ENCODE measurements around the gene RSRC1. TPM values are rescaled to one million over a fixed set of nuclear protein-coding genes. Genes with fewer than 3 reads are reported as not detected.
"Not testable (repeated sequence)": the region's sequence is repeated elsewhere in the genome, so short reads cannot be mapped to it uniquely, and the experiment has no call there.

RSRC1 gene
- total RNA-seq, 2 experiments from 2014 or later = 76.3 to 78.1 TPM

GRCh38 chr3:158333736-158334135 lies 223.8 kb downstream of the RSRC1 start:
- Histone ChIP-seq H3K79me2 (ENCODE audit: insufficient read depth, low read depth, low read length) (no peaks in the 10 kb centered on the region), H3K36me3 (ENCODE audit: insufficient read depth, low read length) (no peaks in the 10 kb centered on the region), H3K4me3 (ENCODE audit: low read depth, low read length, poor library complexity, severe bottlenecking) (no peak overlapping the region), H2AFZ (ENCODE audit: low read length) (no peak overlapping the region), H3K9me3 (ENCODE audit: low read length) (no peaks in the 10 kb centered on the region), H3K27ac (ENCODE audit: low read depth, low read length, poor library complexity, severe bottlenecking) (no peak overlapping the region), H3K4me1 (ENCODE audit: insufficient read depth, low read length, poor library complexity, severe bottlenecking) (no peaks in the 10 kb centered on the region), H3K9me2 (ENCODE audit: insufficient read depth, low read length) (no peaks in the 10 kb centered on the region), H4K20me1 (ENCODE audit: insufficient read depth, low read length) (no peaks in the 10 kb centered on the region), H3K4me2 (ENCODE audit: low read length) (no peak overlapping the region)
- no peak for DNase-seq (ENCODE audit: low spot score)
- POLR2A ChIA-PET = interaction anchor here (0.7 kb wide), 2 partner anchors 222 to 352 kb away, joined by 3 to 4 read pairs; no protein-coding TSS in a partner anchor
- no TSS peak for BruUV-seq (replicated peaks)
- TF ChIP-seq CTCF (conservative IDR thresholded peaks at IDR 0.05; ENCODE audit: low read length) (no peak), EZH2phosphoT487 (IDR thresholded peaks at IDR 0.05; ENCODE audit: borderline replicate concordance, low read depth, low read length) (no peak)
- intact Hi-C loops (cut with micrococcal nuclease; ENCODE audit: unreplicated experiment) = no loop called here
- CTCF ChIA-PET (ENCODE audit: unreplicated experiment) = no interaction called here

- Histone ChIP-seq H3K9me2 (ENCODE audit: insufficient read depth, low read length) (no peaks in the 10 kb centered on the region), H2AFZ (ENCODE audit: low read length) (no peak overlapping the region), H3K79me2 (ENCODE audit: insufficient read depth, low read depth, low read length) (no peaks in the 10 kb centered on the region), H3K4me1 (ENCODE audit: insufficient read depth, low read length, poor library complexity, severe bottlenecking) (no peaks in the 10 kb centered on the region), H3K27ac (ENCODE audit: low read depth, low read length, poor library complexity, severe bottlenecking) (no peak overlapping the region), H3K4me3 (ENCODE audit: low read depth, low read length, poor library complexity, severe bottlenecking) (no peak overlapping the region), H3K36me3 (ENCODE audit: insufficient read depth, low read length) (no peaks in the 10 kb centered on the region; the same call in 1 of the 2 replicates), H3K9me3 (ENCODE audit: low read length) (no peaks in the 10 kb centered on the region), H4K20me1 (ENCODE audit: insufficient read depth, low read length) (no peaks in the 10 kb centered on the region), H3K4me2 (ENCODE audit: low read length) (no peak overlapping the region)
- no peak for TF ChIP-seq CTCF (conservative IDR thresholded peaks at IDR 0.05; ENCODE audit: low read length)
- no peak for TF ChIP-seq EZH2phosphoT487 (IDR thresholded peaks at IDR 0.05; ENCODE audit: borderline replicate concordance, low read depth, low read length)
- ChIA-PET POLR2A (interaction anchor here (1.0 to 1.3 kb wide), 4 partner anchors 13 to 655 kb away, joined by 3 to 6 read pairs (median 3); no protein-coding TSS in a partner anchor), CTCF (ENCODE audit: unreplicated experiment) (no interaction called here)
- no TSS peak for BruUV-seq (replicated peaks)
- no peak for DNase-seq (ENCODE audit: low spot score)
- intact Hi-C loops (cut with micrococcal nuclease; ENCODE audit: unreplicated experiment) = no loop called here
These were observed 227.2 kb downstream of the RSRC1 start for GRCh38 chr3:158337110-158337509.

- no peaks in the 10 kb centered on the region for H3K79me2 ChIP-seq (ENCODE audit: insufficient read depth, low read depth, low read length)
- BruUV-seq (replicated peaks) = no TSS peak
- H3K9me3 ChIP-seq (ENCODE audit: low read length) = no peaks in the 10 kb centered on the region
- peaks cover 7% of the 10 kb centered on the region; the same call in 1 of the 2 replicates for H3K36me3 ChIP-seq (ENCODE audit: insufficient read depth, low read length)
- DNase-seq (ENCODE audit: low spot score) = no peak
- H3K4me3 ChIP-seq (ENCODE audit: low read depth, low read length, poor library complexity, severe bottlenecking) = no peak overlapping the region
- intact Hi-C loops (cut with micrococcal nuclease; ENCODE audit: unreplicated experiment) = no loop called here
- TF ChIP-seq CTCF (conservative IDR thresholded peaks at IDR 0.05; ENCODE audit: low read length) = no peak
- no peak for TF ChIP-seq EZH2phosphoT487 (IDR thresholded peaks at IDR 0.05; ENCODE audit: borderline replicate concordance, low read depth, low read length)
- H3K9me2 ChIP-seq (ENCODE audit: insufficient read depth, low read length) = no peaks in the 10 kb centered on the region; the same call in 1 of the 2 replicates
- ChIA-PET POLR2A (interaction anchor here (0.6 to 2.0 kb wide), 8 partner anchors 9 to 324 kb away, joined by 3 to 4 read pairs (median 3); no protein-coding TSS in a partner anchor), CTCF (ENCODE audit: unreplicated experiment) (no interaction called here)
- no peaks in the 10 kb centered on the region for H4K20me1 ChIP-seq (ENCODE audit: insufficient read depth, low read length)
- H3K27ac ChIP-seq (ENCODE audit: low read depth, low read length, poor library complexity, severe bottlenecking) = no peak overlapping the region
- no peak overlapping the region for H2AFZ ChIP-seq (ENCODE audit: low read length)
- H3K4me1 ChIP-seq (ENCODE audit: insufficient read depth, low read length, poor library complexity, severe bottlenecking) = no peaks in the 10 kb centered on the region
- H3K4me2 ChIP-seq (ENCODE audit: low read length) = no peak overlapping the region
These were observed 229.7 kb downstream of the RSRC1 start for GRCh38 chr3:158339638-158340037.

- H3K4me3 ChIP-seq (ENCODE audit: low read depth, low read length, poor library complexity, severe bottlenecking); H4K20me1 ChIP-seq (ENCODE audit: insufficient read depth, low read length); H3K4me1 ChIP-seq (ENCODE audit: insufficient read depth, low read length, poor library complexity, severe bottlenecking); BruUV-seq (replicated peaks); H3K9me3 ChIP-seq (ENCODE audit: low read length); H3K79me2 ChIP-seq (ENCODE audit: insufficient read depth, low read depth, low read length); POLR2A ChIA-PET; DNase-seq (ENCODE audit: low spot score); H3K9me2 ChIP-seq (ENCODE audit: insufficient read depth, low read length); H3K4me2 ChIP-seq (ENCODE audit: low read length); H2AFZ ChIP-seq (ENCODE audit: low read length); CTCF ChIA-PET (ENCODE audit: unreplicated experiment); H3K36me3 ChIP-seq (ENCODE audit: insufficient read depth, low read length); intact Hi-C loops (cut with micrococcal nuclease; ENCODE audit: unreplicated experiment); H3K27ac ChIP-seq (ENCODE audit: low read depth, low read length, poor library complexity, severe bottlenecking): not testable (repeated sequence)
These were observed 231.1 kb downstream of the RSRC1 start for GRCh38 chr3:158340951-158341350.
